Bronchial epithelial cell (primary cell): Measurements from ENCODE around the gene SOHLH1. TPM values are rescaled to one million over a fixed set of nuclear protein-coding genes. Genes with fewer than 3 reads are reported as not detected.

Source experiments
- DNase-seq: peaks from one replicate; pipeline ENCODE4 v3.0.0-alpha.2; 2010; ENCODE audit warnings: low read depth
- FAIRE-seq: peaks from 2 replicates; lab custom pipeline; 2011; peaks lifted over from hg19 to GRCh38; lab: Jason Lieb, UNC
- H3K27me3 ChIP-seq: 2 replicates; pipeline ENCODE4 v1.5.1; 2011; ENCODE audit warnings: low read length; ENCODE audit not compliant: control insufficient read depth, insufficient read depth
- H3K36me3 ChIP-seq: 2 replicates; pipeline ENCODE4 v1.5.1; 2011; ENCODE audit warnings: low read length; ENCODE audit not compliant: control insufficient read depth, insufficient read depth
- H3K4me3 ChIP-seq: 2 replicates; pipeline ENCODE4 v1.5.1; 2011; ENCODE audit warnings: mild to moderate bottlenecking, low read depth, low read length, control low read depth
- total RNA-seq: library from RNA; depleted of rRNA; stranded (reverse); fragments of >200 nt; gene quantifications from 2 replicates; pipeline ENCODE4 v1.2.1, GENCODE V29; 2014
- TF ChIP-seq, protein P1 (sequence below): IDR thresholded peaks from 2 replicates; pipeline ENCODE4 v1.5.1; 2011; ENCODE audit warnings: mild to moderate bottlenecking, moderate library complexity, low read length, control low read depth, inconsistent platforms; ENCODE audit not compliant: insufficient read depth, severe bottlenecking

SOHLH1 gene
- total RNA-seq, 1 donor from 2014 or later: not detected

- DNase-seq (no peak), FAIRE-seq (no peak)
- Histone ChIP-seq H3K36me3 (no peaks in the 10 kb centered on the region), H3K27me3 (peaks cover 1% of the 10 kb centered on the region), H3K4me3 (no peak overlapping the region)
- TF ChIP-seq, protein P1, sequence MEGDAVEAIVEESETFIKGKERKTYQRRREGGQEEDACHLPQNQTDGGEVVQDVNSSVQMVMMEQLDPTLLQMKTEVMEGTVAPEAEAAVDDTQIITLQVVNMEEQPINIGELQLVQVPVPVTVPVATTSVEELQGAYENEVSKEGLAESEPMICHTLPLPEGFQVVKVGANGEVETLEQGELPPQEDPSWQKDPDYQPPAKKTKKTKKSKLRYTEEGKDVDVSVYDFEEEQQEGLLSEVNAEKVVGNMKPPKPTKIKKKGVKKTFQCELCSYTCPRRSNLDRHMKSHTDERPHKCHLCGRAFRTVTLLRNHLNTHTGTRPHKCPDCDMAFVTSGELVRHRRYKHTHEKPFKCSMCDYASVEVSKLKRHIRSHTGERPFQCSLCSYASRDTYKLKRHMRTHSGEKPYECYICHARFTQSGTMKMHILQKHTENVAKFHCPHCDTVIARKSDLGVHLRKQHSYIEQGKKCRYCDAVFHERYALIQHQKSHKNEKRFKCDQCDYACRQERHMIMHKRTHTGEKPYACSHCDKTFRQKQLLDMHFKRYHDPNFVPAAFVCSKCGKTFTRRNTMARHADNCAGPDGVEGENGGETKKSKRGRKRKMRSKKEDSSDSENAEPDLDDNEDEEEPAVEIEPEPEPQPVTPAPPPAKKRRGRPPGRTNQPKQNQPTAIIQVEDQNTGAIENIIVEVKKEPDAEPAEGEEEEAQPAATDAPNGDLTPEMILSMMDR: no peak
Measured at GRCh38 chr9:135703726-135704125, 4.4 kb upstream of the SOHLH1 start.

GRCh38 chr9:135701959-135702721, 2.9 kb upstream of the SOHLH1 start, which contains the start of gene KCNT1:
TSS of gene KCNT1 (plus strand) at chr9:135702185. CDS start at chr9:135702259, 74 bp downstream.
- peaks cover 1% of the 10 kb centered on the region for H3K27me3 ChIP-seq
- no peak for DNase-seq
- FAIRE-seq: no peak
- H3K4me3 ChIP-seq: no peak within 1 kb of the TSS
- TF ChIP-seq, protein P1: peak; percentile 68
- H3K36me3 ChIP-seq: no peaks in the 10 kb centered on the region

DNA sequence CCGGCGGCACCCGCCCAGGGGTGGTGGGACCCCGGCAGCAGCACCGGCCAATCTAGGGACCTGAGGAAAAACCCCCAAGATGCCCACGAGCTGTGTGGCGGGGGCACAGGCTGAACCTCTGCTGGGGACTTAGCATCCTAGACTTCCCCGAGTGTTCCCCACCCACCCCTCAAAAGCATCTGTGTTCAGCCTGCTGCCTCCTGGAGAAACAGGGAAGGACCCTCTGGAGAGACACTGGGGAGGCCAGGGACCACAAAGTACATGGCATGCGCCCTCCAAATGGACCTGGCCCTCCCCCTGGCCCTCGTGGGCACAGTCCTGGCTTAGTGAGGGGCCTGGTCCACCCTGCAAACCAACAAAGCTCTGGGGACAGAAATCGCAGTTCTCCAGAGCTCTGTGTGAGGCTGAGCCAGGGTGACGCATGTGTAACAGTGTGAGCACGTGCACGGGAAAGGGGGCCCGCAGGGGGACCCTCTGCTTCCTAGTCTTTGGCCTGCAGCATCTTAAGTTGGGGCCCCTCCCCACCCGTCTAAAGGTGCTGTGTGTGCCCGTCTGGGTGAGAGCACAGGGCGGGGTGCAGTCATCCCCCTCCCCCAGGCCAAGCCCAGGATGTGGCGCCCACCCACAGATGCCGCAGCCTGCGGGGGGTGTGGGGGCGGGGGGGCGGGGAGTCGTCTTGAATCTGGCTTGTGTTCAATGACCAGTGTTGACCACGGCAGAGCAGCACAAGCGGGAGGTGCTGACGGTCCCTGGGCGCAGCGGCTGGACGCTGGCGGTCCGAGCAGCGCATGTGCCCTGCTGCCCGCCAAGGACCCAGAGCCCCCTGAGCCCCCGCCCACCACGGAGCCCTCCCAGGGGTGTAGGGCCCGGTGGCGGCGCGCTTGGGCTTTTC, 2.0 kb upstream of the SOHLH1 start:
- no peak for FAIRE-seq
- Histone ChIP-seq H3K36me3 (no peaks in the 10 kb centered on the region), H3K4me3 (no peak overlapping the region), H3K27me3 (peaks cover 1% of the 10 kb centered on the region)
- DNase-seq: no peak
- TF ChIP-seq, protein P1: no peak

DNA sequence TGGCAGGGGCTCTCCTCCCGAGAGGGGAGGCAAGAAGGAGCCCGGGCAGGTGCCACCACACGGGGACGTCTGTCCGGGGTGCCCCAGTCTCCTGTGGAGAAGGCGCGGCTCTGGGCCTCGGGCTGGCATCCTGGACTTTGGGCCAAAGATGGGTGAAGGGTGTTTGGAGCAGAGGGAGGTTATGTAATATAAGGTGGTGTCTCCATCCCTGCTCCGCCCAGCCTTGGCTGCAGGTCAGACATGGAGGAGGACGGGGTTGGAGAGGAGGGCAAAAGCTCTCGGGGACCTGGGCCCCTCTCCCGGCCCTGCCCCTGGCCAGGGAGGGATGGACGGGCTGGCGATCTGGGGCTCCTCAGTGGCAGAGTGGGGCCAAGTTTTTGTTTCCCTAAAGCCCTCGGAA, 1.2 kb upstream of the SOHLH1 start:
- H3K27me3 ChIP-seq: peaks cover 1% of the 10 kb centered on the region
- DNase-seq (no peak), FAIRE-seq (no peak)
- no peak overlapping the region for H3K4me3 ChIP-seq
- no peaks in the 10 kb centered on the region for H3K36me3 ChIP-seq
- TF ChIP-seq, protein P1: no peak

- H3K36me3 ChIP-seq: no peaks in the 10 kb centered on the region
- peaks cover 1% of the 10 kb centered on the region for H3K27me3 ChIP-seq
- FAIRE-seq: no peak
Measured at GRCh38 chr9:135698767-135699166, 514 bp downstream of the SOHLH1 start.

More at GRCh38 chr9:135698767-135699166, 514 bp downstream of the SOHLH1 start:
- TF ChIP-seq, protein P1: no peak
- no peak overlapping the region for H3K4me3 ChIP-seq
- no peak for DNase-seq
